CMK (cell line): ENCODE data around the gene RIMS4.
A peak's percentile ranks its signal among the peaks of the same experiment; 100 is the strongest.

Source experiments
- DNase-seq: peaks from one replicate; pipeline ENCODE4 v3.0.0-alpha.2; 2010; ENCODE audit warnings: low read depth

Gene RIMS4

DNA sequence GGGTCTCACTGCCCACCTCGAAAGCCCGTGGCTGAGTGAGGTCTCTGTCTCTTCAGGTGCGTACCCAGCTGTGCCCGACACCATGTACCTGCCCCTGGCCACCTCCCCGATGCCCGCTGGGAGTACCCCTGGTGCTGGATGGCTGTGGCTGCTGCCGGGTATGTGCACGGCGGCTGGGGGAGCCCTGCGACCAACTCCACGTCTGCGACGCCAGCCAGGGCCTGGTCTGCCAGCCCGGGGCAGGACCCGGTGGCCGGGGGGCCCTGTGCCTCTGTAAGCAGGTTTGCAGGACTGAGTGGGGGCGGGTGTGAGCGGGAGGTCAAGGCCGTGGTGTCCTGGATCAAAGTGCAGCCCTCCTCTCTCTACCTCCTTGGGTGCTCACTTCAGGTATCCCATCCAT, 90.5 kb downstream of the RIMS4 start:
- no peak for DNase-seq

DNA sequence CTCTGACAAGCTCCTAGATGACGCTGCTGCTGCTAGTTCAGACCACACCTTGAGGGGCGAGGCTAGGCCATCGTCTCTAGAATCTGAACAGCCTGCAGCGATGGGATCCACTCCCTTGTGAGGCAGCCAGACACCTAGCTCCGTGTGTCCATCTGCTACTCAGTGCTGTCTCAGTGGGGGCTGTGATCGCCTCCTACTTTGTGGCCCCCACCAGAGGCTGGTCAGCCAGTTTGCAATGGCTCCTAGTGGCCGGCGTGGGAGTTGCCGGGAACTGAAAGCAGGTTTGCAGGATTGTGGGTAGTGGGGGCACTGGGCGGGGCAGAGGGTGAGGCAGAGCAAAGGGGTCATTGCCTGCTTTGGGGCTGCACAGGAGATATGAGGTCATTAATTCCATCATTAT, 92.4 kb downstream of the RIMS4 start:
- DNase-seq = no peak

DNA sequence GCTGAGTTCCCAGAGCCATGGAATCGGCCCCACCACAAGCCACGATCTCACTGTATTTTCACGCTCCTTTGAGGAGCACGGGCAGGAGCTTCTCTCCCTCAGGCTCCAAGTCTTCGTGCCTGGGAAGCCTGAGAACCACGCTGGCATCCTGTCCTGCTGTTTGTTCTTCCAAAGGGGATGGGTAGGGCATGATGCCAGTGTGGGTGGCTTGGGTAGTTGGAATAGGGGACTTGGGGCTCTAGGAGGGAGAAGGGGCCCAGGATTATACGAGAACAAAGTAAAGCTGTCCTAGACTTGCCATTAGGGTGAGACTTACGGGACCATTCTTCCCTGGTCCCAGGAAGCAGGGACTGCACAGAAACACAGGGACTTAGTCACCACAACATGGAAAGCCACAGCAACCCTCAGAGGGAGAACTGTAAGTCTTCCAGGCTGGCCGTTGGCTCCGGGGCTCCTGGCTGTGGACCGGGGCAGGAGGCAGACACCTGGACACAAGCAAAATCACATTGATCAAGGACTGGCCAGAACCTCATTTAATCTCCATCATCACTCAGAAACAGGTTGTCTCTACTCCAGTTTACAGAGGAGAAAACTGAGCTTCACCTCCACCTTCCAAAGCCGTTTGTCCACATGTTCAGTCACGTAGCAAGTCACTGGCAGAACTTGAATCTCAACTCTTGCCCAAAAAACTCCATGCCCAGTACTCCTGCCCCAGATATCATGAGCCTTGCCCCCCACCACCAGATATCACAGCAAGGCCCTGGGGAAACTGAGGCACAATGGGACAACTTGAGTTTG, 93.8 kb downstream of the RIMS4 start:
- DNase-seq = no peak

DNA sequence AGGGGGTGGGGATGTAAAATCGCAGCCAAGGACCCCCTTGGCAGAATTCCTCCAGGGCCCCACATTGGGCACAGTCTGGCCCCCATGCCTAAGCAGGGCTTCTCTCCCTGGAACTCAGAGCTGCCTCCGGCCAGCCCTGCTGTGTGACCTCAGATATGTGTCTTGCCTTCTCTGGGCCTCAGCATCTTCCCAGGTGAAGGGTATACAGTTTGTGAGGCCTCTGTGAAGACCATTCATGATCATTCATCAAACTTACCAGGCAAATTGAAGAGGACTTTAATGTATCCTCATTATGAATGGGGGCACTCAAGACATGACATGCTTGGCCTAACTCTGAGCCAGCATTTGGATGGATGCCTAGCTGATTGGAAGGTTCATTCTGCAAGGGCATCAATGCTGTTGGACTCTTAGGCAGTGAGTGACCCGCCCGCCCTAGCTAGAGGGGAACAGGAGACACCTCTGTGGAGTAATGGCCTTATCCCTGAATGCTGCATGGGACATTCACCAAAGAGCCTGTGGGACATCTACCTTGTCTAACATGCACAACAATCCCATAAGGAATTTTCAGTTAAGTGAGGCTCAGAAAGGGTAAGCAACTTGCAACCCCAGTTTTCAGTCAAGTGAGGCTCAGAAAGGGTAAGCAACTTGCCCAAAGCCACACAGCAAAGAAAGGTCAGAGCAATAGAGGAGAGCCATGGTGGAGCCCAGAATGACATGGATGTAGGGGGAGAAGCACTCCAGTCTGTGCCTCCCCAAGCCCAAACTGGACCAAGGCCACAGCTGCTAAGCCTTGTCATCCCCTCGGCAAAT, 94.6 kb downstream of the RIMS4 start:
- no peak for DNase-seq

DNA sequence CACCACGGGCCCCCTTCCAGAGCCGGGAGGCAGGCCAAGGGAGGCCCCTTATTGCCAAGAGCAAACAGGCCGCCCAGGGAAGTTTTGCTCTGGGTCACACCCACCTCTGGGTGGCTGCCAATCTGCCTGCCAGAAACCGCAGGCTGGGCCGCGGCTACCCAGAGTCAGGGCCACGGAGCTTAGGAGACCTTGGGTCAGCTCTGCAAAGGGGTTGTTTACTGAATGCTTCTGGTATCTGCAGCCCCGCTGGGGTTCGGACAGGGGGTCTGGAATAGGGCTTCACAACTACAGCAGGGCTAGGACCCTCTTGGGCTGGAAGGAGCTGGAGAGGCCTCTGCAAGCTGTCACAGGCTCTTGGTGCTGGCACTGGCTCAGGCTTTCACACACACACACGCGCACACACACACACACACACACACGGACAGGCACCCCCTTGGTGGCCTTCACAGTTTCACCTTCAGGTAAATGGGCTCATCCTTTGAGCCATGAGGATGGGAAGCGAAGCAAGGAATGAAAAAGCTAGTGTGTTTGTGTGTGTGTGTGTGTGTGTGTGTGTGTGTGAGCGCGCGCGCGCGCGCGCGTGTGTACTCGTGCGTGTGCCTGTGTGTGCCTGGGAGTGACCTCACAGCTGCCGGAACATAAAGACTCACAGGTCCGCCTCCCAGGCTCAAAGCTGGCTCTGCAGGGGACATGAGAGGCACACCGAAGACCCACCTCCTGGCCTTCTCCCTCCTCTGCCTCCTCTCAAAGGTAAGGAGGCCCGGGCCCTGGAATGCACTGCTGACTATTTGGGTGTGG, 95.4 kb downstream of the RIMS4 start, which contains the start of gene CCN5:
Gene CCN5, plus strand, starts transcription at position 669 of the 798 bp plus-strand sequence. Its CDS starts 22 bp downstream, at position 691.
- DNase-seq = no peak

DNA sequence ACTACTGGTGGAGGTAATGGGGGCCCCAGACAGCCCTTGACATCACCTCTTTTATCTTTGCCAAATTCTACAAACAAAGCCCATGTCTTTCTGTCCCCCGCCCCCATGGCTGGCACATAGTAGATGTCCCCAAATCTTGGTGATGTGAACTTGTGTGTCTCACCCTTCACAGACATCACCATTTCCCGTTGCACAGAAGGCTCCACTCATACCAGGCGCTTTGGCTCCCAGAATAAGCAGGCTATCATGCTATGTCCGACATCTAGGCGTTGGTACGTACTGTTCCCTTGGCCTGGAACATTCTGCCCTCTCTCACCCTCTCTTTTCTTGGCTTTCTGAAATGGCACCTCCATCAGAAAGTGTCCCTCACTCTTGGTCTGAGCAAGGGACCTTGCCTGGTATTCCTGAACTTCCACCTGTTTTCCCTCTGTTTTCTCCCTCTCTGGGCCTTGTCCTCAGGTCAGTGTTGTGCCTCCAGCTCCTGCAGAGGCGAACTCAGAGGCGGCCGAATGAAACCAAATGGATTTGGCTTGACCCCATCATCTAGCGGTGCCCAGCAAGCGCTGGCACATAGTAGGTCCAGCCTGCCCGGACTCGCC, 96.1 kb downstream of the RIMS4 start:
- no peak for DNase-seq

DNA sequence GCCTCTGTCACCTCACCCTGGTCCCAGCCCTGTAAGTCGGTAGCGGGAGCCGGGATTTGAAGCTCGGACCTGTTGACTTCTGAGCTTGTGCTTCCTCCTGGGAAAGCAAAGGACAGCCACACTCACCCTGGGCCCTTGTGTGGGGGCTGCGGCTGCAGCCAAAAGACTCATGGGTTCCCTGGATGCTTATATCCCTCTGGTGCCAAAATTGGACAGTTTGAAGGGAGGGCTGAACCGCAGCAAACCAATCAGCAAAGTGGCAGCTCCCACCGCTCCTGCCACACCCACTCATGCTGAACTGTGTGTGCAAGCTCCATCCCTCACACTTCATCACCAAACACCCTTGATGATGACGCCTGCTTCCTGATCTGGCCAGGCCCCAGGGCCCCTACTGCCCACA, 99.1 kb downstream of the RIMS4 start:
- no peak for DNase-seq

DNA sequence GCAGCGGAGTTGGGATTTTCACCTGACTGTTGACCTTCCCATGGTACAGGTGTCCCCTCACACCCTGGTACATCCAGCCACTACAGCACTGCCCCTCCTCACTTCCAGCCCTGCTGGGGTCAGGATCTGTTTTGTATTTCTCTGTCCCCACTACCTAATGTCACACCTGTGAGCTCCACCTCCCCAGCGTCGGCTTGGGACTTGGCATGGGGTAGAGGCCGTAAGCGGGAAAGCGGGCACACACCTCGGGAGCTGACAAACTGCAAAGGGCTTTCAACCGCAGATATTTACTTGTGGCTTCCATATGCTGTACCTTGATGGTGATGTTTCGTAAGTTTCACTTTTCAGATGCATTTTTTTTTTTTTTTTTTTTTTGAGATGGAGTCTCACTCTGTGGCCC, 100.5 kb downstream of the RIMS4 start:
- no peak for DNase-seq

DNA sequence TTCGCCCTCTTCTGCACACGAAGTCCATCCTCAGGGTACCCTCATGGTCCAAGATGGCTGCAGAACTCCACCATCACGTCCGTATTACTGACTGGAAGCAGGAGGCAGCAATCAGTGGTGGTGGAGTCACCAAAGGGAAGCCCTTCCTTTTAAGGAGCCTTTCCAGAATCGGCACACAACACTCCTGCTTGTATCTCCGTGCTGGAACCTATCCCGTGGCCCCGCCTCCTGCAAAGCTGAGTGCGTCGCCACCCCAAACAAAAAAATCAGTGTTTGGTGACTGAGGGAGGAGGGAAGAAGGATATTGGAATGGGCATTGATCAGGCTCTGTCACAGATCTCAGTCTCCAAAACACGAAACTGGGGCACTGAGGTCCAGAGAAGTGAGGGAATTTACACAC, 101.0 kb downstream of the RIMS4 start:
- no peak for DNase-seq

DNA sequence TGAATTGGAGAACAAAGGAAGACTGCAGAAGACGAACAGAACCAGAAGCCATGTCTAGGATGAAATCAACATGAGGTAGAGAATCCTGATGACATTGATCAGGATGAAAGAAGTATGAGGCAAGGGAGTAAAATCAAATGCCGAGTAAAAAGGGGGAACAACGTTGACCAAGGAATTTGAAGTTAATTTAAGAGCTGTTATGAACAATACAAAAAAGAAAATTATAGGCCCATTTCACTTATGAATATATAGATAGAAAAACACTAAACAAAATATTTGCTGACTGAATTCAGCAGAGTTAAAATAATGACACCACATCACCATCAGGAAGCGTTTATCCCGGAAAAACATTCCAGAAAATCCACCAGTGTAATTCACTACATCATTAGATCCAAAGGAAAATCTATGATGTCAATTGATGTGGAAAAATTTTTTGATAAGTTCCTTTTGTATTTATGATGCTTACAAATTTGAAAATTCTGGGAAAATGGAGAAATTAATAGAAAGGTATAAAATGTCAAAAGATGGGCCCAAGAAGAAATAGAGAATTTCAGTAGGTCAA, 103.2 kb downstream of the RIMS4 start:
- DNase-seq = no peak

DNA sequence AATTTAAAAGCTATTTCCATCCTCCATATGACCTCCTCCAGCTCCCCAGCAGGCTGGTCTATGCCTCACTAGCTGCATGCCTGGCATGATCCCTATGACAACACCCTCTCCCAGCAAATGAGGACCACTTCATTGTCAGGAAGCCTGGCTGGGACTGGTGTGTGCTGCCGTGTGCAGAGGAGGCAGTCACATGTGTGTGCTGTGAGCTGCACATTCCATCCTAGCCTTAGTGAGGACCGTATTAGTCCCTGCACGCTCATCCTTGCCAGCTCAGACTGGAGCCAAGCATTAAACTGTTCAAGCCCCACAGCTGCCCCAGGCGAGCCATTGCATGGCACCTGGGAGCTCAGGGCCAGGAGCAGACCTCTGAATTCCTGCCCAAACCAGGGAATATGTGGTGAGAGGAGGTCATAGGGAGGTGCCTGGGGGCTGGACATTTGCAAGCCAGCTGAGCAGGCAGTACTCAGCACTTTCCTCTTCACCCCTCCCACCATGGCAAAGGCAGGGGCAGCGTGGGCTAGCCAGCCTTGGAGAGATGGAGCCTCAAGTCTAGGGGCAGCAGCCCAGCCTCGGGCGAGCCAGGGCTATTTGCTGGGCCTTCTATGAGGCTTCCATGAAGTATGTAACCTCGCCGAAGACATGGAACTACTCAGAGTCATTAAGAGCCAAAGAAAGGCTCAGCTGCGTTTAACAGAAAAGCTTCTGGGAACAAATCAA, 103.9 kb downstream of the RIMS4 start:
- DNase-seq = no peak

DNA sequence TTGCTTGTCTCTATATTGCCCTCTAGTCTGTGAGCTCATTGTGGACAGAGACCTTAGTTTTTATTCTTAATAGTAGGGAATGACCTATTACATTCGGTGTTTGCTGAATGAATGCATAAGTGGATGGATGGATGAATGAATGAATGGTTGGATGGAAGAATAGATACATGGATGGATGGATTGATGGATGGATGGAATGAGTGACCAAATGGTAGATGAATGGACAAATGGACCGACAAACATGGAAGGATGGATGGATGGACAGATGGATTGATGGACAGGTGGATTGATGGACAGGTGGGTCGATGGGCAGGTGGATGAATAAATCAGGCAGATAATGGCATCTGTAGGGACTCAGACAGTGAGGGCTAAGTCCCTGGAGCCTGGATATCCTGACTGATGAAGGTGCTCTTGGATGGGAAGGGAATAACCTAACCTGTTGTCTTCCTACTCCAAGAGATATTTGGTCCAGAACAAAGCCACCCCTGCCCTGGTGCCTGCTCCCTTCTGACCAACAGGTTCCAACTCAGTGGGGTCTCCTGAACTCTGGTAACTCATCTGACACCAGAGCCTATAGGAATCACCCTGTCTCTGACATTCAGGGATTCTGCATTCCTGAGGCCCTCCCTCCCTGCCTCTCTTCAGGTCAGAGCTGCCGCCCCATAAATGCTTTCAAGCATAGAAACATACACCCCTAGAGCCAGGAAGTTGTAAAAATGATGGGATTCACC, 104.8 kb downstream of the RIMS4 start:
- no peak for DNase-seq

DNA sequence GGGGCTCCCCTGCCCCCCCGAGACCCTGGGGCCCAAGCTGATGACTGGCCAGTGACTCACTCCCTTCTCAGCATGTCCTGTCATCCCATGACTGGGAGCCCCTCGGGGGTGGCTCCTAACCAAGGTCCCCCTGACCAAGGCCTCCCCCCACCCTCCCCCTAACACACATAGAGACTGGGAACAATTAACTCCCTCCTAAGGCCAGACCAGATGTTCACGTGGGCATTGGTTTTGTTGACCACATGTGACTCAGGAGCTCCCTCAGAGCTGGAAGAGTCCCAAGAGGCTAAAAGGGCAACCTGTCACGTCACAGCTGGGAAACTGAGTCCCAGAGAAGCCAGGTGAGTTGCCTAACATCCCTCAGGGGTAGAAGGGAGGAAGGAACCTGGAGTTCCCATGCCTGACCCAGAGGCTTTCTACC, 105.8 kb downstream of the RIMS4 start:
- DNase-seq = no peak

DNA sequence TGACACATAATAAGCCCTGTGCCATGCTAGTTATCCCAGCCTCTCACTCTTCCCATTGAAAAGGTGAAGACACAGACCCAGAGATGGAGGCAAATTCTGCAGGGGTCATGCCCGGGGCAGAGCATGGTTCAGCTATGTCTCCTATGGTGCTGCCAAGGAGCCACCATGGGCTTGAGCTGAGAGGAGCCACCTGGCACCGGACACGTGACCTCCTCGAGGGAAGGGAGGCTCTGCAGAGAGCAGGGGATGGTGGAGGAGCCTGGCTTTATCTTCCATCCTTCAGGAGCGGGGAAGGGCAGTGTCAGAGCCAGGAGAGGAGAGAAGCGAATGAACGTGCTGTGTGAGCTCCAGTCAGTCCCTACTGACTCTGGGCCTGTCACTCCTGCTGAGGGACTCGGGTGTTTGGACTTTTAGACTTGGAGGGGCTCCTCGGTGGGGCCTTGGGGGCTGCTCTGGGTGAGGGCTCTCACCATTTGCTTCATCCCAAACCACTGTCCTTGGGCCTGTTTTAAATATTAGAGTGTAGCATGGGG, 106.3 kb downstream of the RIMS4 start:
- no peak for DNase-seq

DNA sequence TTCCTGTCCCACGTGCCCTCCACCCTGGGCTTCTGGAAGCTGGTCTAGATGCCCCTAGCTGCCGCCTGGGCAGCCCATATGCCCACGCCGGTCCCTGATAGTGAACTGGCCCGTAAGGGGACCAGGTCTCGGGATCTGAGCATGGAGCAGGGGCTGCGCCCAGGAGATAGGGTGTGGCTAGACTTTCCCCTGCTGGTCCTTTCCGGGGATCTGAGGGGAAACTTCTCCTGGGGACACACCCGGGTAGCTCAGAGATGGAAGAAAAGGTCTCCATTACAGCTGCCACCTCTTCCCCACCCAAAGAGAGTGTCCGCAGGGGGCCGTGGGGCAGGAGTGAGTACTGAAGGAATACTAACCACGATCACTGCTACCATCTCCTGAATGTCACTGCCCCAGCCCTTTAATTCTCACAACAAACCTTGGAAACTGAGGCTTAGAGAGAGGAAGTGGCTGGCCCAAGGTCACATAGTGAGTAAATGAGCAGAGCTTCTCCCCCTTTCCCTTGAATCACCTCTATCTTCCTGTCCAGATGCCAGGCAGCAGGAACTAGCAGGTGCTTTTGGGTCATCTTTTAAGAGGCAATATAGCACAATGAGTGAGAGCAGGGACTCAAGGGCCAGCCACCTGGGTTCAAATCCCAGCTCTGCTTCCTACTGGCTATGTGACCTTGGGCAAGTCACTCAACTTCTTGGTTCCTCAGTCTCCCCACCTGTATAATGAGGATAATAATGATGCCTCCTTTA, 107.0 kb downstream of the RIMS4 start:
- no peak for DNase-seq

DNA sequence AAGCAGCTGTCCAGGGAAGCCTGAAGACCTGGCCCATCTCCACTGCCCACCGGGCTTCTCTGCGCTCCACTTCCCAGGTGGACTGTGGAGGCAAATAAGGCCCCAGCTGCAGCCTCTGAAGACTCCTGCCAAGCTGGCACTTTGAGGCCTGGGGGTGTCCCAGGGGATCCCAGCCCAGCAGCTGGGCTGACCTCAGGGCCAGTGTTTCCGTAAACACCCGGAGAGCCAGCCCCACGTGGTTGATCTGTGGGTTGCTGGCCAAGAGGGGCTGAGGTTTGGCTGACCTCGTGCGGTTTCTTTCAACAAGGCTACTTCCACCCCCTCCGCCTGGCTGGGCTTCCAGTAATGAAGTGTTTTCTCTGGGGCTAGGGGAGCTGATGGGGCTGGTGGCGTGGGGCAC, 107.6 kb downstream of the RIMS4 start:
- DNase-seq = peak; percentile 27

DNA sequence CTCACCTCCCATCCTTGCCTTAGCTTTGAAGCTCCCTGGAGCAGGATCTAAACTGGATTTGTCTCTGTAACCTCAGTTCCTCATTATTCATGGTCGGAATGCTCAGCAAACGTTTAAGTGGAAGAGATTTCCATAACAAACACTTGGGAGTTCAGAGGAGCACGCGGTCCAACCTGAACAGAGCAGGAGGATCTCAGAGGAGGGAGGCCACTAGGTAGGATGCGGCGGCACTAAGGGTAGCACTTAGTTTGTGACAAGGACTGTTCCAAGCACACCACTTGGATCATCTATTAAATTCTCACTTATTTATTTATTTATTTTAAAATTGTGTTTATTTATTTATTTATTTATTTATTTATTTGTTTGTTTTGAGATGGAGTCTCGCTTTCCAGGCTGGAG, 108.5 kb downstream of the RIMS4 start:
- DNase-seq = no peak
